Activated naive CD8-positive, alpha-beta T cell (primary cell): ENCODE results near the gene DOCK11.

Experiments
- H3K27ac Mint-ChIP-seq: one replicate; pipeline ENCODE4 v1.8.0; 2021; ENCODE audit warnings: mixed read lengths
- H3K27me3 Mint-ChIP-seq: one replicate; pipeline ENCODE4 v1.8.0; 2021; ENCODE audit warnings: mixed read lengths
- H3K36me3 Mint-ChIP-seq: one replicate; pipeline ENCODE4 v1.8.0; 2021; ENCODE audit warnings: mixed read lengths
- H3K4me1 Mint-ChIP-seq: one replicate; pipeline ENCODE4 v1.8.0; 2021; ENCODE audit warnings: low read depth, mixed read lengths
- H3K4me3 Mint-ChIP-seq: one replicate; pipeline ENCODE4 v1.8.0; 2021; ENCODE audit warnings: mild to moderate bottlenecking, mixed read lengths
- H3K9me3 Mint-ChIP-seq: one replicate; pipeline ENCODE4 v1.8.0; 2021; ENCODE audit warnings: low read depth, mixed read lengths

The DOCK11 gene

GRCh38 chrX:118633530-118633929 is 137.9 kb downstream of the DOCK11 start:
- Mint-ChIP-seq H3K4me1 (no peaks in the 10 kb centered on the region), H3K27me3 (no peaks in the 10 kb centered on the region), H3K9me3 (no peaks in the 10 kb centered on the region), H3K4me3 (no peak overlapping the region), H3K27ac (no peak overlapping the region), H3K36me3 (no peaks in the 10 kb centered on the region)

GRCh38 chrX:118634336-118634735 is 138.7 kb downstream of the DOCK11 start:
- Mint-ChIP-seq H3K9me3 (no peaks in the 10 kb centered on the region), H3K4me1 (no peaks in the 10 kb centered on the region), H3K36me3 (no peaks in the 10 kb centered on the region), H3K27me3 (no peaks in the 10 kb centered on the region), H3K4me3 (no peak overlapping the region), H3K27ac (no peak overlapping the region)

DNA sequence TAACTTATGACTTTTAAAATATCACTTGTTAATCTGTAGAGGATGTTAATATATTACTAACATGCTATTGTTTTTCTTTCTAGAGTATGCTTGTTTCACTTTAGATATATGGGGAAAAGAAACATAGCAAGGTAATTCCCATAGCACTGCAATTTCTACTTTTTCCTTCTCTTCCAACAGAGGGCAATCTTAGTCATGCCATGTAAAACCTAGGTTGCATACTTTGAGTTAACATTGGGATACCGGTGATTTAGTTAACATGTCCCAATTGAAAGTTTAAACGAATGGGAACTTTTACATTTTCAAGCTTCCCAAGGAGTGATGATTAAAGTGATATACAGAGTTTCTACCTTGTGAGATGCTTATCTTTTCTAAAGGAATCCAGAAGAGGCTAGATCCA is 142.4 kb downstream of the DOCK11 start:
- Mint-ChIP-seq H3K4me3 (no peak overlapping the region), H3K27ac (no peak overlapping the region), H3K9me3 (no peaks in the 10 kb centered on the region), H3K4me1 (no peaks in the 10 kb centered on the region), H3K27me3 (no peaks in the 10 kb centered on the region), H3K36me3 (no peaks in the 10 kb centered on the region)

- Mint-ChIP-seq H3K4me1 (no peaks in the 10 kb centered on the region), H3K27me3 (no peaks in the 10 kb centered on the region), H3K9me3 (no peaks in the 10 kb centered on the region), H3K4me3 (no peak overlapping the region), H3K27ac (peak overlapping the region; percentile 78), H3K36me3 (peaks cover 5% of the 10 kb centered on the region)
These were observed 148.8 kb downstream of the DOCK11 start for GRCh38 chrX:118644378-118644777.

DNA sequence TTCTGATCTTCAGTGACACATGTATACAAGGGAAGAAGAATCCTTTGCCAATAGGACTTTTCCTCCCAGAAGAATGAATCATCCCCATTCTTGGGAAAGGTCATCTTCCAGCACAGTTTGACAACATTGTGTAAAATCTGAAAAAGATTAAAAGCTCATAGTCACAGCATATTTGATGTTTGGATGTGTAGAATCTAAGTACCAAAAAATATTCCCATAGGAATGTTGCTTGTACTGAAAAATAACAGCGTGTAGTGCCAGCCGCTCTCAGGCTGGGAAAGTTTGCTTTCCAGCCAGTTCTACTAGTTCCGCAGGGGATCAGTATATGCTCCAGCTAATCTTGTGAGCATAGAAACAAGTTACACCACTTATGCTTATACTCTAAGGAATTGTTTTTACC is 157.1 kb downstream of the DOCK11 start:
- Mint-ChIP-seq H3K9me3 (no peaks in the 10 kb centered on the region), H3K36me3 (no peaks in the 10 kb centered on the region), H3K27ac (peak overlapping the region; percentile 10), H3K4me3 (no peak overlapping the region), H3K4me1 (no peaks in the 10 kb centered on the region), H3K27me3 (no peaks in the 10 kb centered on the region)

DNA sequence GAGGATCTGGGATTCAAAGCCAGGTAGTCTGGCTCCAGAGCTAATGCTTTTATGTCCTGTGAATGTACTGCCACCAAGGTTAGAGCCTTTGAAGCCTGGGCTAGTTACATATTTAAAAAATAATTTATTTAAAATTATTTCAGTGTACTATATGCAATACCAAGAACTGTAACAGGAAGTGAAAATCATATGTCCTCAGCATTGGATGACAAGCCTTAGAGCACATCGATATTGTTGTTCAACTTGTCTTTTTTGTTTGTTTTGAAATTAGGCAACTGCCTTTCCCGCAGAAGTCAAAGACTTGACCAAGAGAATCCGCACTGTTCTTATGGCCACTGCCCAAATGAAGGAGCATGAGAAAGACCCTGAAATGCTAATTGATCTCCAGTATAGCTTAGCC is 158.7 kb downstream of the DOCK11 start:
- Mint-ChIP-seq H3K36me3 (no peaks in the 10 kb centered on the region), H3K4me3 (no peak overlapping the region), H3K27ac (peak overlapping the region; percentile 34), H3K27me3 (no peaks in the 10 kb centered on the region), H3K9me3 (no peaks in the 10 kb centered on the region), H3K4me1 (no peaks in the 10 kb centered on the region)

- Mint-ChIP-seq H3K27me3 (no peaks in the 10 kb centered on the region), H3K4me3 (no peak overlapping the region), H3K36me3 (no peaks in the 10 kb centered on the region), H3K27ac (no peak overlapping the region), H3K4me1 (no peaks in the 10 kb centered on the region), H3K9me3 (no peaks in the 10 kb centered on the region)
These were observed 160.1 kb downstream of the DOCK11 start for GRCh38 chrX:118655561-118656246.

DNA sequence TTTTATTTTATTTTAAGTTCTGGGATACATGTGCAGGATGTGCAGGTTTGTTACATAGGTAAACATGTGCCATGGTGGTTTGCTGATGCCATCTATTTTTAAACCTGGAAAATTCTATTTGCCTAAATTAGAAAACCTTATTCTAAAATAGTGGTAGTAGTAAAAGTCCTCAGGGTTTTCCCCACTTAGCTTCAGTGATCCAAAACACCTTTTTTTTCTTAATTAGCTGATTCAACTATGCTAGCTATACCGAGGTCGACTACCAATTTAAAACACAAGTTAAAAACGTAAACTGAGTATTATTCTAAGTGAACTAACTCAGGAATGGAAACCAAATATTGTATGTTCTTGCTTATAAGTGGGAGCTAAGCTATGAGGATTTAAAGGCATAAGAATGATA is 161.8 kb downstream of the DOCK11 start:
- H3K4me1 Mint-ChIP-seq, result no peaks in the 10 kb centered on the region
- H3K4me3 Mint-ChIP-seq, result no peak overlapping the region
- no peaks in the 10 kb centered on the region for H3K36me3 Mint-ChIP-seq
- H3K27ac Mint-ChIP-seq, result no peak overlapping the region
- H3K27me3 Mint-ChIP-seq, result no peaks in the 10 kb centered on the region
- no peaks in the 10 kb centered on the region for H3K9me3 Mint-ChIP-seq

GRCh38 chrX:118660085-118660484 is 164.5 kb downstream of the DOCK11 start:
- no peak overlapping the region for H3K4me3 Mint-ChIP-seq
- peaks cover 2% of the 10 kb centered on the region for H3K36me3 Mint-ChIP-seq
- H3K27me3 Mint-ChIP-seq, result no peaks in the 10 kb centered on the region
- no peaks in the 10 kb centered on the region for H3K4me1 Mint-ChIP-seq
- H3K9me3 Mint-ChIP-seq, result no peaks in the 10 kb centered on the region
- H3K27ac Mint-ChIP-seq, result peak overlapping the region; percentile 73

- Mint-ChIP-seq H3K9me3 (no peaks in the 10 kb centered on the region), H3K27ac (peak overlapping the region; percentile 76), H3K4me1 (peaks cover 2% of the 10 kb centered on the region), H3K36me3 (peaks cover 4% of the 10 kb centered on the region), H3K4me3 (no peak overlapping the region), H3K27me3 (no peaks in the 10 kb centered on the region)
These were observed 169.6 kb downstream of the DOCK11 start for GRCh38 chrX:118665204-118665603.

- H3K4me3 Mint-ChIP-seq, result no peak overlapping the region
- peaks cover 2% of the 10 kb centered on the region for H3K4me1 Mint-ChIP-seq
- H3K36me3 Mint-ChIP-seq, result peaks cover 4% of the 10 kb centered on the region
- no peaks in the 10 kb centered on the region for H3K27me3 Mint-ChIP-seq
- no peaks in the 10 kb centered on the region for H3K9me3 Mint-ChIP-seq
- H3K27ac Mint-ChIP-seq, result peak overlapping the region; percentile 46
These were observed 170.9 kb downstream of the DOCK11 start for GRCh38 chrX:118666521-118666920.

DNA sequence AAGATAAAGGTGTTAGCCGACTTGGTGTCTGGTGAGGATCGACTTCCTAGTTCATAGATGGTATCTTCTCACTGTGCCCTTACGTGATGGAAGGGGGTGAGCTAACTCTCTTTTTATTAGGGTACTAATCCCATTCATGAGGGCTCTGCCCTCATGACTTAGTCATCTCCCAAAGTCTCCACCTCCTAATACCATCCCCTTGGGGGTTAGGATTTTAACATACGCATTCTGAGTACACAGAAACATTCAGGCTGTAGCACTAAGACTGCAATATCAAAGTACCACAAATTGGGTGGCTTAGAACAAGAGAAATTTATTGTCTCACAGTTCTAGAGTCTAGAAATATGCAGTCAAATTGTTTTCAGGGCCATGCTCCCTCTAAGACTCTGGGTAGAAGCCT is 173.8 kb downstream of the DOCK11 start:
- Mint-ChIP-seq H3K27me3 (no peaks in the 10 kb centered on the region), H3K4me3 (no peak overlapping the region), H3K4me1 (peaks cover 2% of the 10 kb centered on the region), H3K36me3 (peaks cover 2% of the 10 kb centered on the region), H3K9me3 (no peaks in the 10 kb centered on the region), H3K27ac (no peak overlapping the region)

DNA sequence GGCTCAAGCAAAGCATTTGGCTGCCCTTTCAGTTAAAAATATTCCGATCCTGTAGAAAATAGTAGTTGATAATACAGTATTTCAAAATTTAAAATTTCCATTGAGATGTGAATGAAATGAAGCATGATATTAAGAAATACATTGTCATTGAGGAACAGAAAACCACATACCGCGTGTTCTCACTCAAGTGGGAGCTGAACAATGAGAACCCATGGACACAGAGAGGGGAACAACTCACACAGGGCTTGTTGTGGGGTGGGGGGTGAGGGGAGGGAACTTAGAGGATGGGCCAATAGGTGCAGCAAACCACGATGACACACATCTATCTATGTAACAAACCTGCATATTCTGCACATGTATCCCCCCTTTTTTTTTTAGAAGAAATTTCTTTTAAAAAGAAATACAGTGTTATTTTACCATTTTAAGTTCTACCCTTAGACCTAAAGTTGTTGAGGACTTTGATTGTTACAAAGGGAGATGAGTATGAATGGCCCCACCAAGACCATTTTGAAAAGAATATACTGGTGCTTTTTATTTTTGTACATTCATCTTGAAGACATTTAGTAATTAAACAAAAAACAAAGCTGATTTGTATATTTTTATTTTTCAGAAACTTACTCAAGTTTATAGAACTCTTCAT is 179.8 kb downstream of the DOCK11 start:
- Mint-ChIP-seq H3K4me3 (no peak overlapping the region), H3K36me3 (no peaks in the 10 kb centered on the region), H3K9me3 (no peaks in the 10 kb centered on the region), H3K4me1 (no peaks in the 10 kb centered on the region), H3K27me3 (no peaks in the 10 kb centered on the region), H3K27ac (no peak overlapping the region)

DNA sequence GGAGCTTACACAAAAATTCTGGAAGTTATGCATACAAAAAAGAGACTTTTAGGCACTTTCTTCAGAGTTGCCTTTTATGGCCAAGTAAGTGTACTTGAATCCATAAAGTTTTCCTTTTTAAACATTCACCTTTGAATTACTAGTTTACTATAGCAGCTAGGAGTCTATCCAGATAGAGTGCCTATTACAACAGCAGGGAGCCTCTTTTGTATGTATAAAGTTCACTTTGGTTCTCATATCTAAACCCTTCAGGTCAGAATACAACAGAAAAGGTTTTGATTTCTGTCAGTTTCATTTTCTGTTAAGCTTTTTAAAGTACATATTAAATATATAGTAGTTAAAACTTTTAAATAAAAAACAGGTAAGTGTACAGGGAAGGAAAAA is 180.3 kb downstream of the DOCK11 start:
- Mint-ChIP-seq H3K4me1 (no peaks in the 10 kb centered on the region), H3K27ac (no peak overlapping the region), H3K36me3 (no peaks in the 10 kb centered on the region), H3K27me3 (no peaks in the 10 kb centered on the region), H3K9me3 (no peaks in the 10 kb centered on the region), H3K4me3 (no peak overlapping the region)

GRCh38 chrX:118677318-118677717 is 181.7 kb downstream of the DOCK11 start:
- H3K9me3 Mint-ChIP-seq, result no peaks in the 10 kb centered on the region
- H3K27ac Mint-ChIP-seq, result no peak overlapping the region
- H3K4me3 Mint-ChIP-seq, result no peak overlapping the region
- H3K4me1 Mint-ChIP-seq, result no peaks in the 10 kb centered on the region
- H3K36me3 Mint-ChIP-seq, result no peaks in the 10 kb centered on the region
- no peaks in the 10 kb centered on the region for H3K27me3 Mint-ChIP-seq

GRCh38 chrX:118679290-118679689 is 183.7 kb downstream of the DOCK11 start:
- H3K27me3 Mint-ChIP-seq, result no peaks in the 10 kb centered on the region
- H3K36me3 Mint-ChIP-seq, result no peaks in the 10 kb centered on the region
- no peaks in the 10 kb centered on the region for H3K9me3 Mint-ChIP-seq
- no peak overlapping the region for H3K4me3 Mint-ChIP-seq
- H3K4me1 Mint-ChIP-seq, result no peaks in the 10 kb centered on the region
- H3K27ac Mint-ChIP-seq, result no peak overlapping the region
